HL-60 (cell line): ENCODE data around the gene EXOSC5.

ENCODE experiments used
- CTCF ChIP-seq: IDR thresholded peaks from one replicate; pipeline ENCODE4 v1.5.1; 2011; ENCODE audit warnings: low read length, control low read depth, inconsistent platforms; ENCODE audit not compliant: insufficient read depth
- GABPA ChIP-seq: IDR thresholded peaks from 2 replicates; pipeline ENCODE4 v1.6.1; 2012; ENCODE audit warnings: low read depth
- POLR2AphosphoS5 ChIP-seq: IDR thresholded peaks from 2 replicates; pipeline ENCODE4 v1.6.1; 2012; ENCODE audit warnings: low read depth
- REST ChIP-seq: IDR thresholded peaks from 2 replicates; pipeline ENCODE4 v1.6.1; 2012; ENCODE audit warnings: low read depth; ENCODE audit not compliant: insufficient replicate concordance
- SPI1 ChIP-seq: IDR thresholded peaks from 2 replicates; pipeline ENCODE4 v1.6.1; 2012; ENCODE audit warnings: low read depth, mild to moderate bottlenecking, borderline replicate concordance

DNA sequence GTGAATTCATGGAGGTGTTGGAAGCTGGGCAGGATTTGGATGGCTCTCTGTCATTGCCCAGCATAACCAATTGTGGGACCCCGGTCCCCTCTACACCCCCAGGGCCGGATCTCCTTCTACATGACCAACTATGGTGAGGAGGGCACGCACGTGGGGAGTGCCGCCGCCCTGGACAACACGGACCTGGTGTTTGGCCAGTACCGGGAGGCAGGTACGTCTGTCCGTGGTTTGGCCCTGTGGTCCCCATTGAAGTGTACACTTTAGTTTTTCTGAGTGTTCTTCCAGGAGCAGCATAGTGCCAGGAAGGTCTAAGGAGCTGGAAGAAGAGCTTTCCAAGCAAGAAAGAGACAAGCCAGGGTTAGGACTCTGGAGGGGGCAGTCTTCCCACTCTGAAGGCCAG lies 16.8 kb upstream of the EXOSC5 start:
- TF ChIP-seq REST (no peak), CTCF (no peak), POLR2AphosphoS5 (no peak), GABPA (no peak), SPI1 (no peak)
